GM12891 (cell line): Measurements from ENCODE around the gene GPR87.
A peak's percentile ranks its signal among the peaks of the same experiment; 100 is the strongest.

Experiments used
- DNase-seq: peaks from one replicate; pipeline ENCODE4 v3.0.0; 2011; ENCODE audit warnings: low spot score; ENCODE audit not compliant: insufficient read length
- FAIRE-seq: peaks from 2 replicates; lab custom pipeline; 2011; peaks lifted over from hg19 to GRCh38; lab: Jason Lieb, UNC
- PAX5 ChIP-seq: IDR thresholded peaks from 2 replicates; pipeline ENCODE4 v1.6.1; 2011; ENCODE audit warnings: low read length, moderate library complexity, mild to moderate bottlenecking; ENCODE audit not compliant: insufficient read depth, severe bottlenecking
- POLR2A ChIP-seq: IDR thresholded peaks from 2 replicates; pipeline ENCODE4 v1.6.1; 2011; ENCODE audit warnings: low read depth, low read length, control low read depth
- POLR2AphosphoS5 ChIP-seq: IDR thresholded peaks from 2 replicates; pipeline ENCODE4 v1.6.1; 2011; ENCODE audit warnings: low read depth, low read length, control low read depth
- POU2F2 ChIP-seq: IDR thresholded peaks from 2 replicates; pipeline ENCODE4 v1.6.1; 2011; ENCODE audit warnings: low read depth, mild to moderate bottlenecking, control low read depth, low read length, moderate library complexity
- SPI1 ChIP-seq: IDR thresholded peaks from 2 replicates; pipeline ENCODE4 v1.6.1; 2011; ENCODE audit warnings: low read depth, low read length, control low read depth
- TAF1 ChIP-seq: IDR thresholded peaks from 2 replicates; pipeline ENCODE4 v1.6.1; 2011; ENCODE audit warnings: low read depth, low read length, control low read depth

The GPR87 gene

GRCh38 chr3:151276038-151276686, 40.5 kb downstream of the GPR87 start:
- TF ChIP-seq TAF1 (no peak), SPI1 (no peak), PAX5 (no peak), POLR2A (no peak), POLR2AphosphoS5 (no peak), POU2F2 (no peak)
- FAIRE-seq (no peak), DNase-seq (no peak)

GRCh38 chr3:151275091-151275490, 41.5 kb downstream of the GPR87 start:
- TF ChIP-seq POLR2A = no peak
- TF ChIP-seq PAX5 = no peak
- no peak for TF ChIP-seq POLR2AphosphoS5
- TF ChIP-seq SPI1 = no peak
- no peak for TF ChIP-seq TAF1
- TF ChIP-seq POU2F2 = no peak
- no peak for DNase-seq
- no peak for FAIRE-seq

- TF ChIP-seq POU2F2 (no peak), POLR2AphosphoS5 (no peak), POLR2A (no peak), TAF1 (no peak), SPI1 (no peak)
- DNase-seq (no peak), FAIRE-seq (no peak)
Measured at GRCh38 chr3:151269631-151270030, 47.0 kb downstream of the GPR87 start.

GRCh38 chr3:151268267-151269235, 48.1 kb downstream of the GPR87 start:
- no peak for TF ChIP-seq PAX5
- no peak for TF ChIP-seq SPI1
- no peak for TF ChIP-seq POU2F2
- TF ChIP-seq POLR2A = no peak
- no peak for TF ChIP-seq POLR2AphosphoS5
- no peak for TF ChIP-seq TAF1
- FAIRE-seq (peak; percentile 65), DNase-seq (no peak)

GRCh38 chr3:151267066-151267465, 49.6 kb downstream of the GPR87 start:
- DNase-seq (no peak), FAIRE-seq (no peak)
- TF ChIP-seq SPI1 (no peak), POU2F2 (no peak), POLR2A (no peak), TAF1 (no peak), POLR2AphosphoS5 (no peak), PAX5 (no peak)

GRCh38 chr3:151265866-151266265, 50.8 kb downstream of the GPR87 start:
- peak; percentile 92 for FAIRE-seq
- TF ChIP-seq TAF1 (no peak), POU2F2 (no peak; the same call in 1 of the 2 replicates), POLR2A (no peak), SPI1 (peak; percentile 99)

GRCh38 chr3:151265166-151265565, 51.5 kb downstream of the GPR87 start:
- no peak for DNase-seq
- TF ChIP-seq POU2F2 = no peak
- TF ChIP-seq POLR2AphosphoS5 = no peak
- no peak for TF ChIP-seq PAX5
- TF ChIP-seq POLR2A = no peak
- no peak for TF ChIP-seq SPI1
- TF ChIP-seq TAF1 = no peak
- no peak for FAIRE-seq

More at GRCh38 chr3:151265866-151266265, 50.8 kb downstream of the GPR87 start:
- peak; percentile 9 for DNase-seq

- no peak for FAIRE-seq
- no peak for DNase-seq
- TF ChIP-seq SPI1 (no peak), POU2F2 (no peak), PAX5 (no peak), POLR2AphosphoS5 (no peak), TAF1 (no peak), POLR2A (no peak)
Measured at GRCh38 chr3:151264605-151265004, 52.0 kb downstream of the GPR87 start.

- TF ChIP-seq POU2F2 (no peak), PAX5 (no peak), POLR2A (no peak), TAF1 (no peak), SPI1 (no peak), POLR2AphosphoS5 (no peak)
- DNase-seq = no peak
- FAIRE-seq = no peak
Measured at GRCh38 chr3:151262871-151263525, 53.6 kb downstream of the GPR87 start.

GRCh38 chr3:151259664-151260063, 57.0 kb downstream of the GPR87 start:
- FAIRE-seq (no peak), DNase-seq (no peak)
- no peak for TF ChIP-seq SPI1
- no peak for TF ChIP-seq POLR2A
